ENCODE results near the gene NTS.

Gene NTS

DNA sequence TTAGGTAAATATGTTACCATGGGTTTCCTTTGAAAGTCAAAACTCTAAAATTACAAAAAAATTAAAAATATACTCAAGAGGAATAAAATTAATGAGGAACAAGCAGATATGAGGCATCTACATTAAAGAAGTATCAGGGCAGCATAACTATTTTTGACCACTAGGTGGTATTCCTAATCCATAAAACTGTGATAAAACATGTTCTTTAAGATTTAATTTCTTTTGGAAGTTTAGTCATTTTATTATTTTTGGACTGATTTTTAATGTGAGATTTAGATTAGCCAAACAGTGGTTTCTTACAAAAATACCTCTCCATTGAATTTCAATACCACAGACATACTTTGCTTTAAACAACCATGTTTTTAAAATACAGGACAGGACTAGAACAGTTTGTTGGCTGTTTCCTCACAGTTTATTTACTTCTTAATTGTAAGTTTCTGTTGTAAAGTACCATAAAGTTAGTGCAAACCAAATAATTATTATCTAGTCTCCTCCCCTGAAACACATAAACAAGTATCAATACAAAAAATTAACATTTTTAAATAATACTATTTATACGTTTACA lies 49.8 kb downstream of the NTS start:
- DNase-seq (ENCODE audit: low spot score), result no peak

DNA sequence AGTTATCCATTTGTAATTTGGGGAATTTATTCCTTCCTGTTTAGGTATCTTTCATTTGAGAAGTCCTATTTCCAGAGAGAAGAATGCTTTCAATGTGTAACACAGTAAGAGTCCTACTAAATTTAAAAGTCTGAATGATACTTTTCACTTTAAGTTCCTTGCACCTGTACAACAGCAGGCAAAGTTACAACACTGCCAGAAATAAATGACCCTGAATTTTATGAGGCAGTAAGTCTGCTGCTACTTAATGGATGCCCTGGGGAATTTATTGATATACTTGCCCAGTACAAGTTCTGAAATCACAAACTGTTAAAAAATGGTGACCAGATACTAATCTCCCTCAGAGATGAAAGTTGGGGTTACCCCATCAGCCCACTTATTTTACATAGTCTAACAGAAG lies 53.1 kb downstream of the NTS start:
- no peak for DNase-seq (ENCODE audit: low spot score)

All from CD4-positive, alpha-beta T cell treated with Interleukin-6 at 100 ng/mL for 8 hours (primary cell).